ENCODE data around the gene CHST13. TPM values are rescaled to one million over a fixed set of nuclear protein-coding genes. Genes with fewer than 3 reads are reported as not detected.
"Not testable (repeated sequence)": the region's sequence is repeated elsewhere in the genome, so short reads cannot be mapped to it uniquely, and the experiment has no call there.

Gene CHST13
- polyA plus RNA-seq, 4 donors: 0.34 to 5.6 (median 2.8) TPM

- DNase-seq (ENCODE audit: low read depth in 4 of 4, low spot score in 3 of 4): no peak
Measured at GRCh38 chr3:126577261-126577660, 53.3 kb downstream of the CHST13 start.

GRCh38 chr3:126578702-126579101 is 54.7 kb downstream of the CHST13 start:
- DNase-seq (ENCODE audit: low read depth in 4 of 4, low spot score in 3 of 4): no peak

GRCh38 chr3:126580746-126581145 is 56.8 kb downstream of the CHST13 start:
- DNase-seq (ENCODE audit: low read depth in 4 of 4, low spot score in 3 of 4): no peak

GRCh38 chr3:126581569-126581968 is 57.6 kb downstream of the CHST13 start:
- no peak for DNase-seq (ENCODE audit: low read depth in 4 of 4, low spot score in 3 of 4)

GRCh38 chr3:126582311-126582710 is 58.4 kb downstream of the CHST13 start:
- no peak for DNase-seq (ENCODE audit: low read depth in 4 of 4, low spot score in 3 of 4)

GRCh38 chr3:126591515-126591914 is 67.6 kb downstream of the CHST13 start:
- not testable (repeated sequence) for DNase-seq (ENCODE audit: low read depth in 4 of 4, low spot score in 3 of 4)

Other genes starting within 250 kb of the CHST13 start
- 10 to 100 TPM in 3 of 4 donors, 1 to 10 TPM in 1; 2.6 to 15.8 (median 10.1) TPM for gene KLF15, start 166.7 kb upstream of the CHST13 start, polyA plus RNA-seq (ENCODE audit: insufficient read length in 4 of 4)
- 1 to 10 TPM in 2 of 4 donors, under 1 TPM in 2; 0.46 to 2.5 (median 1.3) TPM for gene CFAP100, start 129.2 kb upstream of the CHST13 start, polyA plus RNA-seq (ENCODE audit: insufficient read length in 4 of 4)
- 10 to 100 TPM; 26.4 to 42.6 (median 30.5) TPM for gene ZXDC, start 48.3 kb upstream of the CHST13 start, polyA plus RNA-seq (ENCODE audit: insufficient read length in 4 of 4)
- under 1 TPM in 3 of 4 donors, not detected in 1; 0.13 to 0.22 (median 0.21) TPM for gene UROC1, start 6.4 kb upstream of the CHST13 start, polyA plus RNA-seq (ENCODE audit: insufficient read length in 4 of 4)
- under 1 TPM in 2 of 4 donors, not detected in 2; 0.14 to 0.17 TPM for gene C3orf22, start 34.8 kb downstream of the CHST13 start, polyA plus RNA-seq (ENCODE audit: insufficient read length in 4 of 4)
- gene TXNRD3, start 131.0 kb downstream of the CHST13 start, polyA plus RNA-seq (ENCODE audit: insufficient read length in 4 of 4): 10 to 100 TPM; 19.7 to 23.0 (median 19.8) TPM
- 10 to 100 TPM; 16.1 to 24.0 (median 18.6) TPM for gene CHCHD6, start 180.1 kb downstream of the CHST13 start, polyA plus RNA-seq (ENCODE audit: insufficient read length in 4 of 4)